ENCODE measurements around the gene FAM240A. TPM values are rescaled to one million over a fixed set of nuclear protein-coding genes. Genes with fewer than 3 reads are reported as not detected.

The FAM240A gene
- total RNA-seq, 1 donor from 2014 or later: not detected

DNA sequence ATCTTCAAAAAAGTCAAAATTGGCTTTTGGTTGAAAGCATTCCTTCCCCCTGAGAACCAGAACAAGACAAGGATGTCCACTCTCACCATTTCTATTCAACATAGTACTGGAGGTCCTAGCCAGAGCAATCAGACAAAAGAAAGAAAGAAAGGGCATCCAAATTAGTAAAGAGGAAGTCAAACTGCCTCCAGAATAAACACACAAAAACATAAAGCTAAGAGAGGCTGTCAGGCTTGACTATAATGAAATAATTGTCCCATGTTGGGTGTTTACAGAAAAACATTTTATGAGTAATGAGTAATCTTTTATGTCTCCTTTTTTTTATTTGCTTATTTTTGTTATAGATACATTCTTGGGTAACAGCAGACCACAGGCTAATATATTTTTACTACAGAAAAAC lies 18.3 kb upstream of the FAM240A start:
- H3K4me3 Mint-ChIP-seq: no peak overlapping the region
- H3K27me3 ChIP-seq: no peaks in the 10 kb centered on the region
- H3K36me3 ChIP-seq: no peaks in the 10 kb centered on the region

DNA sequence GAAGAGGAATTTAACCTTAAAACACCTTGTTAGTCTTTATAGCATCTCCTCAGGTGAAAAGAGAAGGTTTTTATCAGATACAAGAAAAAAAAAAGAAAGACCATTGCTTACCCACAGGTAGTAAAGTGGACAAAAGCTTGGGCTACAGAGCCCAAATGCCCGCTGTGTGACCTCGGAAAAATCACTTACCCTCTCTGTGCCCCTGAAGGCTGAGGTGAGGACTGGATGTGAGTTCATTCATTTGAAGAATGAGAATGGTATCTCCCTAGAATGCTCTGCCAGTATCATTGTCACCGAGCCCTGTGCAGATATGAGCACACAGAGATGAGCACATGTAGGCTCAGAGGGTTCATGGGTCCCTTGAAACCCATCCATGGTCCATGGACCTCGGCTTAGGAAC lies 17.6 kb upstream of the FAM240A start:
- no peaks in the 10 kb centered on the region for H3F3A ChIP-seq (ENCODE audit: low read depth)
- no peaks in the 10 kb centered on the region for H3K9me3 ChIP-seq (ENCODE audit: low read depth)
- H3K4me2 ChIP-seq: no peak overlapping the region
- no peaks in the 10 kb centered on the region for H3K36me3 Mint-ChIP-seq
- no peak overlapping the region for H3K4me3 Mint-ChIP-seq
- peaks cover 15% of the 10 kb centered on the region for H3K9me3 Mint-ChIP-seq
- peaks cover 3% of the 10 kb centered on the region for H3K27me3 Mint-ChIP-seq (ENCODE audit: insufficient read depth, low read depth)
- no peak overlapping the region for H3K27ac Mint-ChIP-seq
- no peaks in the 10 kb centered on the region for H3K79me2 ChIP-seq (ENCODE audit: low read depth)
- H3K27me3 ChIP-seq: no peaks in the 10 kb centered on the region
- H3K27ac ChIP-seq: no peak overlapping the region
- H3K4me1 Mint-ChIP-seq: no peaks in the 10 kb centered on the region
- no peak overlapping the region for H3K4me3 ChIP-seq
- DNase-seq (ENCODE audit: low spot score): no peak
- TF ChIP-seq, protein P1, sequence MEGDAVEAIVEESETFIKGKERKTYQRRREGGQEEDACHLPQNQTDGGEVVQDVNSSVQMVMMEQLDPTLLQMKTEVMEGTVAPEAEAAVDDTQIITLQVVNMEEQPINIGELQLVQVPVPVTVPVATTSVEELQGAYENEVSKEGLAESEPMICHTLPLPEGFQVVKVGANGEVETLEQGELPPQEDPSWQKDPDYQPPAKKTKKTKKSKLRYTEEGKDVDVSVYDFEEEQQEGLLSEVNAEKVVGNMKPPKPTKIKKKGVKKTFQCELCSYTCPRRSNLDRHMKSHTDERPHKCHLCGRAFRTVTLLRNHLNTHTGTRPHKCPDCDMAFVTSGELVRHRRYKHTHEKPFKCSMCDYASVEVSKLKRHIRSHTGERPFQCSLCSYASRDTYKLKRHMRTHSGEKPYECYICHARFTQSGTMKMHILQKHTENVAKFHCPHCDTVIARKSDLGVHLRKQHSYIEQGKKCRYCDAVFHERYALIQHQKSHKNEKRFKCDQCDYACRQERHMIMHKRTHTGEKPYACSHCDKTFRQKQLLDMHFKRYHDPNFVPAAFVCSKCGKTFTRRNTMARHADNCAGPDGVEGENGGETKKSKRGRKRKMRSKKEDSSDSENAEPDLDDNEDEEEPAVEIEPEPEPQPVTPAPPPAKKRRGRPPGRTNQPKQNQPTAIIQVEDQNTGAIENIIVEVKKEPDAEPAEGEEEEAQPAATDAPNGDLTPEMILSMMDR (IDR thresholded peaks at IDR 0.05): no peak
- TF ChIP-seq EZH2phosphoT487 (IDR thresholded peaks at IDR 0.05) (no peak), EZH2 (IDR thresholded peaks at IDR 0.05) (no peak)
- H3K4me1 ChIP-seq: no peaks in the 10 kb centered on the region
- no peaks in the 10 kb centered on the region for H3K36me3 ChIP-seq
- H3K9ac ChIP-seq: no peak overlapping the region
- no peak overlapping the region for H2AFZ ChIP-seq (replicated peaks)
- H4K20me1 ChIP-seq (ENCODE audit: low read depth): no peaks in the 10 kb centered on the region

More for the DNA sequence above, 18.3 kb upstream of the FAM240A start:
- no peak for DNase-seq (ENCODE audit: low spot score)
- Histone ChIP-seq H2AFZ (replicated peaks) (no peak overlapping the region), H3K79me2 (ENCODE audit: low read depth) (no peaks in the 10 kb centered on the region), H3K4me2 (no peak overlapping the region), H3K4me1 (no peaks in the 10 kb centered on the region), H3K27ac (no peak overlapping the region), H3K4me3 (no peak overlapping the region), H3K9ac (no peak overlapping the region), H3F3A (ENCODE audit: low read depth) (no peaks in the 10 kb centered on the region), H4K20me1 (ENCODE audit: low read depth) (no peaks in the 10 kb centered on the region), H3K9me3 (ENCODE audit: low read depth) (no peaks in the 10 kb centered on the region)
- Mint-ChIP-seq H3K36me3 (no peaks in the 10 kb centered on the region), H3K4me1 (no peaks in the 10 kb centered on the region), H3K27ac (no peak overlapping the region), H3K9me3 (peaks cover 15% of the 10 kb centered on the region), H3K27me3 (ENCODE audit: insufficient read depth, low read depth) (peaks cover 2% of the 10 kb centered on the region)
- TF ChIP-seq, protein P1 (IDR thresholded peaks at IDR 0.05): no peak
- no peak for TF ChIP-seq EZH2 (IDR thresholded peaks at IDR 0.05)
- TF ChIP-seq EZH2phosphoT487 (IDR thresholded peaks at IDR 0.05): no peak

DNA sequence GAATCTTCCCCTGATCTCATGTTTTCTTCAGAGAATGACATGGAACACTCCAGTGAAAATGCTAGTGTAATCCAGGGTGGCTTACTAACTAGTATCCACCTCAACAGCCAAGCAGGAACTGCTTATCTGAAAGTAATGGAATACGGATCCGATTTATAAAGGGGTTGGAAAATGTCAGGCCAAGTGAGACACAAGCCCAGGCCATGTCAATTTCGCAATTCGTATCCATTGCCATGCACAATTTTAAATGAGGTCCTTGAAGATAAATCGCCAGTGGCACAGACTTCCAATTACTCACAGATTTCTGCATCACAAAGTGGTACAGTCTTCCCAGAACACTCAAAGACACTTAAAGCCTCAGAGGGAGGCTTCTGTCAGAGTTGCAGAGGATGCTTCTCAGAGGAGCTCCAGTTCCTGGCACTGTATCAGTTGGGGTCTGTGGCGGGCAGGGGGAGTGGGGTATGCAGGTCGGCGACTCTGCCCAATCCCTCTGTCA lies 16.5 kb upstream of the FAM240A start:
- Histone ChIP-seq H3K27me3 (no peaks in the 10 kb centered on the region), H3K4me2 (no peak overlapping the region), H2AFZ (replicated peaks) (no peak overlapping the region), H3K36me3 (no peaks in the 10 kb centered on the region), H3K9me3 (ENCODE audit: low read depth) (no peaks in the 10 kb centered on the region), H3K27ac (no peak overlapping the region), H3K79me2 (ENCODE audit: low read depth) (no peaks in the 10 kb centered on the region), H3K4me1 (no peaks in the 10 kb centered on the region), H3F3A (ENCODE audit: low read depth) (no peaks in the 10 kb centered on the region), H3K9ac (no peak overlapping the region), H4K20me1 (ENCODE audit: low read depth) (no peaks in the 10 kb centered on the region), H3K4me3 (no peak overlapping the region)
- no peaks in the 10 kb centered on the region for H3K4me1 Mint-ChIP-seq
- peaks cover 15% of the 10 kb centered on the region for H3K9me3 Mint-ChIP-seq
- H3K4me3 Mint-ChIP-seq: no peak overlapping the region
- TF ChIP-seq, protein P1 (IDR thresholded peaks at IDR 0.05): no peak
- TF ChIP-seq EZH2 (IDR thresholded peaks at IDR 0.05) (no peak), EZH2phosphoT487 (IDR thresholded peaks at IDR 0.05) (no peak)
- no peak for DNase-seq (ENCODE audit: low spot score)
- peaks cover 4% of the 10 kb centered on the region for H3K27me3 Mint-ChIP-seq (ENCODE audit: insufficient read depth, low read depth)
- H3K27ac Mint-ChIP-seq: no peak overlapping the region
- no peaks in the 10 kb centered on the region for H3K36me3 Mint-ChIP-seq
